CD4-positive, alpha-beta T cell treated with Interleukin-6 at 100 ng/mL for 8 hours (primary cell): ENCODE results near the gene NPAS3.

Experiments
- DNase-seq: peaks from one replicate; pipeline ENCODE4 v3.0.0-alpha.2; 2020; ENCODE audit warnings: mixed read lengths, low spot score

Gene NPAS3

DNA sequence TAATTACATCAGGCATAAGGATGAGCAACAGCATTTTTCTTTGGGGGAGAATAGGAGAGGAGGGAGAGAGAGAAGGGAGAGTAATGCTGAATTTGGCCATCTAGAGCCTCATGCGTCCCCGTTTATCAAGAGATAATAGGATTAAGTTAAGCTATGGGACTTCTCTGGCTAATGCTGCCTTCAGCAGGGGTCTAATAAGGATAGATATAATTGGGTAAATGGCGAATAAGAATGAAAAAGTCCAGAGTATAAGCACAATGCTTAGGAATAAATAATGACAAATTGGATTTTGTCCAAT is 542.2 kb downstream of the NPAS3 start:
- DNase-seq = no peak

DNA sequence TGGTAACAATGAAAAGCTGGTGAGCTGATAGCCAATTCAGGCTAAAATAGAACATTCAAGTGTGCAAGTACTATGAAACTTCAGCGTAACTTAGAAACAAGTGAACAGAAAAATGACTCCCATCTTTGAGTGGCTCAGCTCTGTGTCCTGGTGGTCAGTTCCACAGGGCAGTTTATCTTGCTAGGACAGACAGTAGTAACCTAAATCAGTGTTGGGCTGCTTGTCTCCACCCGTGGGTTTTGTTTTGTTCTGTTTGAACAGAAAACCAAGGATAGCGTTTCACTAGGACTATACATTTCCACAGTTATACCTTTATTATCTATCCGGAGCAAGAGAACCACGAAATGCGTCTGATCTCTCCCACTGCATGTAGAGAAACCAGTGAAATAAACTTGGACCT is 544.4 kb downstream of the NPAS3 start:
- no peak for DNase-seq

DNA sequence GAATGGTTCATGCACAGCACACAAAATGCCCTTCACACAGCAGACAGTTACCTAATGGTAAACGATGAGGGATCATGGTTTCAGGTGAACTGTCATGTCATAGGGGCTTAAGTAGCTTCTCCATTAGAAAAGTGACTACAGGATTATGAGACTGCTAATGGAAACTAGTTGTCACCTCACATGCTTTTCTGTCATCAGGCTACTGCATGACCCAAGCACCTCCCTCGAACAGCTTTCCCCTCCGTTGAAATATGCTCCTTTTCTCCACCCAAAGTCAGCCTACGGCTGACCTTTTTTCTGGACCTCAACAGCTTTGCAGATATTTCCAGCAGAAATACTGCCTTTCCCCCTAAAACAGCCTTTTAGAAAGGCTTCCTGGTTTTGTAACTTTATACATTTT is 544.9 kb downstream of the NPAS3 start:
- DNase-seq = no peak

DNA sequence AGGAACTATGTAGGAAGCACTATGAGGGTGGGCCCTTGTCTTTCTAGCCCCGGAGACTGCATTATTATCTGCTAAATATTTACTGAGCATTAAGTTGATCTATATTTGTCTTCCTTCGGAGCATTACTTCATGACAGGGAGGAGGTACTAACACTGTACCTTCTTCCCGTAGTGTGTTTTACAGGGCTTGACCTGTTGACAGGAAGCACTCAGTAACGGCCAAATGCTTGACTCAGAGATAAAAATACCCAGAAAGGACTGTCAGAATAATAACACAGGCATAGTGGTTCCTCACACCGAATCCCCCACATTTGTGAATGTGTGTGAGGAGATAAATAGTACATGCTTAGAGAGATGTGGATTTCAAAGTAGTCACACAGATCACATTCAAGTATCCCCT is 545.6 kb downstream of the NPAS3 start:
- no peak for DNase-seq

DNA sequence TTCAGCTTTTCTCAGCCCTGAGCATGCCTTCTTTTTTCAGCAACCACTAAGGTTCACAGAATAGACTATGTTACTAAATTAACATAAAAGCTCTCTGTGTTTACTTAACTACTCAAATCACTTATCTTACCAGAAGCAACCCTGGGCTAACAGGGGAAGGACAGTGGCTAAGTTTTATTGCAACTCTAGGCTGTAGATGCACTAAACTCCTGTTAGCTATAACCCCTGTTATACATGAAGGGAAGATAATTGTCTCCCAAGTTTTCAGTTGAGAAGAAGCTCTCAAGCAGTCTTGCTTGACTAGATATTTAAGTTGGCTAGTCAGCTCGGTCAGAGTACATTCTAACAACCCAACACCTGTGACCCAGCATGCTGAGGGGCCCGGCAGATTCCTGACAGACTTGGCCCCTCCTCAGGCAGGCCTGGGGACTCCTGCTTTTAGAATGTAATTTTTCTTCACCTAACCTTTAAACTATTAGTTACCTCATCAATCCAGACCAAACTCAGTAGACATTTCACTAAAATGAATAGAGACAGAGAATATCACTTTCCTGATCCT is 547.7 kb downstream of the NPAS3 start:
- DNase-seq = no peak

DNA sequence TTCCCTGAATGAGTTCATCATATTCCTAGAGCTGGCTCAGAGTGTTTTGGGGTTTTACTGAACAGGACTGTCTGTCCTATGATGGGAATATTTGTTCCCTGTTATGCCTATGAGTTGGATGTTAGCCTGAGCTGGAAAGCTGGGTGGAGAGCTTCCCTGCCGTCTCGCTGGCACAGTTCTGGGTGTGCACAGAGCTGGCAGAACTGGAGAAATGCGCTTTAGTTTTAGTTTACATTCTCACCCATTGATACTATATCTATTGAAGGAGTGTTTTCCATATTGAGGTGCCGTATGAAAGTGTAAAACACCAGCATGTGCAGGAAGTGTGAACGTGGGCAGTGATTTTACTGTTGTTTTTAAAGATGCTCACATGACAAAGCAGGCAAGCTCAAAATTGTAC is 549.9 kb downstream of the NPAS3 start:
- no peak for DNase-seq

DNA sequence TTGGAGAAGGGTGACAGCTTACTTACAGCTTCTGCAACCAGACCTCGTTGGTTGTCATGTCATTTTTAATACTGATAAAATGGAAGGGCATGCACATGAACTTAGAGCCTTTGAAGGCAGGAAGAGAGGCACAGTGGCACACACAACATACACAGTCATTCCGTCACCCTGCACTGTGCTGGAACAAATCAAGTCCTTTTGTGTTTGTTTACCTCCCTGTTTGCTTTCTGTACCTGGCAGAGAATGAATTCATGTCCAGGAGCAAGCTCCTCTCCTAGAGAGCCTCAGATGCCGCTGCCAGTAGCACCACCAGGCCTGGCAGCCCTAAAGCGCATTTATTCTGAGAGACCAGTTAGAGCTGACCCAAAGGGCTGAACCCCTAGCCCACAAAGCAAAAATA is 551.9 kb downstream of the NPAS3 start:
- no peak for DNase-seq

DNA sequence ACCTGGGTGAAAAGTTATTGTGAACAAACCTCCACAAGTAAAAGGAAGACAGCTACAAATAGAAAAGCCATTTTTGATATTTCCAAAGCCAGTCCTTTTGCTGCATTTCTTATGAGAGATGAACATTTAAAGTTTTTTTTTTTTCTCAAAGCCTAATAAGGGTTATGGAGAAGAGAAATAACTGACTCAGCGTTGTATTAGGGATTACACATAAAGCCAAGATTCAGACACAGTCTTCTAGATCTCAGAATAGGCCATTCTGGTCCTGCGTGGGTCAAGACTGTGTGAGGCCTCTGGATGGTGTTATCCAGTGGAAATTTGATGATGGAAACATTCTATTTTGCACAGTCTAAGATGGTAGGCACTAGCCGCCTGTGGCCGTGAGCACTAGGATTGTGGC is 552.4 kb downstream of the NPAS3 start:
- no peak for DNase-seq

DNA sequence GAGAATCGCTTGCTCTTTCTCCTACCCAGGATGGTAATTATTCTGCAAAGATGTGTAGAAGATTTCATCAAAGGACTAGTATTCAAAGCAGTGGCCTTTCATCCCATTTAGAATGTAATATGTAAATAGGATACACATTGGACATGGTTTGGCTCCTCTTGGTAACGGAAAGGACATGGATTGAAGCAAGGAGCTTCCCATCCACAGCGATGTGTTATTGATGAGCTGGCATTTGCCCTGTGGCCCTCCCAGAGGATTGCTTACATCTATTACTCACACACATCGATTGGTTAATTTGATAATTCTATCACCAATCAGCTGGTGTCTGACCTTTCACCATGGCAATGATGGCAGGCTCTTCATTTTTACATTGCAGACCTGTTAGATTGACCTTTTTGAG is 553.8 kb downstream of the NPAS3 start:
- no peak for DNase-seq

DNA sequence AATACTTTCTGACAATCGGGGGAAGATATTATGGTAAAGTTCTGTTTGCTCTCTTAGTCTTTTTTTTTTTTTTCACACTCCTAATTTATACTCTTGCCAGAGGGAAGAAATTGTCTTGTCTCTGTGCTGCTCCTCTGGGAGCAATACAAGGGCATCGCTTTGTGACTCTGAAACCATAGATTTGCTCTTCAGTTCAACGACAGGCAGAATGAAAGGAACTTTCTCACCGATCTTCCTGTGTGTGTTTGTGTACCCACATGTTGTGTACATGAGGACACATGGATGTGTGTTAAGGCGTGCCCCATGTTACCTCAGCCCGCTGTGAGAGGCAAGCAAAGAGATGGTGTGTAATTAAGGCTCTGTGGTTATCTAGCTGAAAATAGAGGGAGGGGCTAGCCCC is 554.6 kb downstream of the NPAS3 start:
- no peak for DNase-seq

DNA sequence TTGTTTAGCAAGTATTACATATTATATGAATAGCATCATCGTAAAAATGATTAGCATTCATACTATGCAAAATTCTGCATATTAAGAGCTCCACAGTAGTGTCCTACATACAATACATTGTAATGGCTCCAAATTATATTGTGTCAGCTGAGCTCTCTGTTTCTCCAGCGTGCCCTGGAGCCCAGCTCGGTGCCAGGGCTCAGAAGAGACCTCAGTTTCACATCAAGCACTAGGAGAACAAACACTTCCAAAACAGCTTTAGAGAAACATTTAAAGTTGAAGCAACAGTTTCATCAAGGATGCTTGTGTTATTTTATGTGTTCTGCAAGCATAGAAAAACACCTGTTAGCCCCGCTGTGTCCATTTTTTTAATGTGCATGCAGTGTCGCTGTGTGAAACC is 555.3 kb downstream of the NPAS3 start:
- DNase-seq = no peak

DNA sequence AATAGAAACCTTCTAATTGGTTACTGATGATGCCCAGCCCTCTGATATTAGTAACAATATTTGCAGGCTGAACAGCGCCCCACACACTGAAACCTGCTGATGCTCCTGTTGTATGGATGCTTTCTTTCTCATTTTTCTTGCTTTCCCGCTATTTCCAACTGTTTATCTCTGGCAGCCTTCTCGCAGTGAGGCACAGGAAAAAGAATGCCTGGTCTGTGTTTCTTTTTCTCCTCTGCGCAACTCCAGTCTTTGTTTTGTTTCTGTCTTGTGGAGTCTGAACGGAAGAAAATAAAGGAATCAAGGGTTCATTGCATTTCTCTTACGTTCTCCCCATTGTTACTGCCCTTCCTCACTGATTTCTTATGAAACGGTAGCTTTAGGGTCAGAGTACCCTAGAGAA is 561.0 kb downstream of the NPAS3 start:
- no peak for DNase-seq

DNA sequence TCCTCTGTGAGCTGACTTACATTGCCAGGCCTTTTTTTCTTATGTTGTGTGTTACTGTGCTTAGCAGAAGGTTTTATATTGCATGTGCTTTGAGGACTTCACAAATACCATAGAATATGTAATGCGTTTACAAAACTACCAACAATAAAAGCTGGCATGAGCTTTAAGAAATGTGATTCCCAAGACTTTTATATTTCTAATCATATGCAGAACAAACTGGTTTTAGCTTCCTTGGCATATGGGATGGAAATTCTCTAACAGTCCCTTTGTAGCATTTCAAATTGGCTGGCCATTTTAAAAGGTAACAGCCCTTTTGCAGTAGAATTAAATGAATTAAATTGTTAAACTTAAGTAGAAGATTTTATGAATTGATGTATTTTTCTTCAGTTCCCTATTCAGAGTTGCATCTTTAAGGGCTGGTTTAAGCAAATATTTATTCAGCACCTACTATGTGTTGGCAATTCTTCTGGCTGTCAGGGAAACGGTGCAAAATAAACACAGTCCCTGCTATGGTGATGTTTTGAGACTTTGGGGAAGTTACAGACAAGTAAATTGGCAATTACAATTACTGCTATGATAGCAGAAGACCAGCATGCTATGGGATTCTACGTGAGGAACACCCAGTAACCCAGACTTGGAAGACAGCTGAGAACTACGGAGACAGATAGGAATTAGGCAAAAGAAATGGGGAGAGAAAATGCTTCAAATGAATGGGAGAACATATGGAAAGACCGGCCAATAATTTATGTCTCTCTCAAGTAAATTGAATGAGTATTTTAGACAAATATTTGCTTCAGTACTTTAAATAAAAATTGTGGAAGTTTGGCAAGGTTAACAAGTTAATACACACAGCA is 565.8 kb downstream of the NPAS3 start:
- DNase-seq = no peak

DNA sequence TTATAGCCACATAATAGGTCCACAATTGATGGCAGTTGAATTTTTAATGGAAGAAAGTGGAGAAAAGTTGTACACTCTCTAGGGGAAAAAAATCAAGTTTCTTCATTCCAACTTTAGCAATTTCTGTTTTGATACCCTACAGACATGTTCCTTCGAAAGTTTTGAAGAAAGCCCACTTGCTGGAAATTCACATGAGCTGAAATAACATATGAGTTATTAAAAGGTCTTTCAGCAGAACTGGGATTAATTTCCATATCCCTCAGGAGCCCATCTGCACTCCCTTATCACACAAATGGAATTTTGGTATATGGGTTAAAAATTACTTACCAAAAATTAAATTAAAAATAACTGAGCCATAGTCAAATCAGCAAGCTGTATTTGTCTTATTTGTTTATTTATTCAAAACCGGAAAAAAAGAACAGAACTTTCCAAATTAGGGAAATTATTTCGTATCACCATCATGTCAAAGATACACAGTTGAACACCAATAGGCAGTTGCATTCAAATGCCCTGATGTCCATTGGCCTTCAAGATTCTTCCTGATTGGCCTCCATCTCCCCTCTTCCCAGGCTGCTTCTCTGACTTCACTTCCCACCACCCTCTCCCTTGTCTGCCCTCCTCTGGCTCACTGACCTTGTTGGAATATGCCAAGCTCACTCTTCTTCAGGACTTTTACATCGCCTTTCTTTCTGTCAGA is 566.7 kb downstream of the NPAS3 start:
- no peak for DNase-seq

DNA sequence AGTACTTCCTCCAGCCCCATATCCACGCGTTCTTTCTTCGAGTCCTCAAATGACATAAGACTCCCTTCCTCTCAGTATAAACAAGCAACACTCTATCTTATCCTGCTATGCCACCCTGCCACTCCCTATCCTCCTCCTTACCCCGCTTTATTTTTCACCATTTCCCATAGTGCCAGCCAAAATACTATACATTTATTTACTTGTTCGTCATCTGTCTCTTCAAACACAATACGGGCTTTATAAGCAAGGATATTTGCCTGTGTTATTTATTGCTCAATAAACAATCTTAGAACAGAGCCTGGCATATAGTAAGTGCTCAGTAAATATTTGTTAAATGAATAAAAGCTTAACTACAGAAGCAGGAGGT is 567.3 kb downstream of the NPAS3 start:
- no peak for DNase-seq

DNA sequence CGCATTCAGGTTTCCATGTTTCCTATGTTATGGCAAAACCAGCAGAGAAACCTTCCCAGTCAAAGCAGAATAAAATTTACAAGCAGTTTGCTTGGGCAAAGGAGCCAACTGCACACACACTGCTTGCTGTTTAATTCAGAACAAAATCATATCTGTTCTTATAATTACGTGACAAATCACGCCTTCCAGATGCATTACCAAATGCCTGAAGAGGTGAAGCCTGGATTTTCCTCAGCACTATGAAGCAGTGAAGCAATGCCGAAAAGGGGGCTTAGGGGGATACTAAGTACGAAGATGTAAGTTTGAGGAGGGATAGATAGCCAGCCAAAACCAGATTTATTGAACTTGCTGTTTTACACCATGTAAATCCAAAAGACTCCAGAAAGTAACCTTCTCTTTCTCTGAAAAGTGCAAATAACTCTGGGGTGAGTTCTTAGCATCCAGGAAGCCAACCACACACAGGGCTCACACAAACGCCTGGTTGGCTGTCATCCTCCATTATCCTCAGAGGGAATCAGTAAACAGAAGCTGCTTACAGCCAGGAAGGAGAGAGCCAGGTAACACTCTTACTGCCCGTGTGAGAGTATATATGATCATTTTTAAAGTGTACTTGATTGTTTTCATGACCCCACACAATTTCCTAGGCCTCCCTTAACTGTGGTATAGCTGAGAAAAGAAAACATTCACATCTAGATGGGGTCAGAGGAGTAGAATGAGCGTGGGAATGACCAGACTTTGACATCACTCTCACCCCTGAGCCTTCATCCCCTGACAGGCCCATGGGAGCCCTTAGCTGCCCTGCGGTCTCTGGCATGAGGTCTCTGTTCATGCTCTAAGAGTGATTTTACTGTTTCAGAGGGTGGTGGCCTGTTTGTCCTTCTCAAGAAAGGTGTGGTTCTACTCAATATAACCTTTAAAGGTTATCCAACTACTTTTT is 569.7 kb downstream of the NPAS3 start:
- no peak for DNase-seq

DNA sequence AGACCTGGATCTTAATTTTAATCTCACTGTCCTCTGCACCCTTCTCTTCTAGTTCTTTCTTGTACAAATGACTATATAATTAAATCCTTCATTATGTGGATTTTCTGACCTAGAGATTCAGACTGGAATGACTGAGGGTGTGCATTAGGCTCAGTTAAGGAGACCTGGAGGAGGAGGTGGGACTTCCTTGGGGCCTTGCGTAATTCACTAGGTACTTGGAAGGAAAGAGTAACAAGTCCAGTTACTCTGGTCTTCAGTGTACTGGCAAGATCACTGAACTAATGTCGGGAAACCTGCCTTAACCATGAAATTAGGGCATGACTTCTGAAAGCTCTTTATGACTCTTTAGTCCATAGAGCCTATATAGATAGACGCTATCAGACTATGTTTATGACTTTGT is 570.8 kb downstream of the NPAS3 start:
- no peak for DNase-seq

DNA sequence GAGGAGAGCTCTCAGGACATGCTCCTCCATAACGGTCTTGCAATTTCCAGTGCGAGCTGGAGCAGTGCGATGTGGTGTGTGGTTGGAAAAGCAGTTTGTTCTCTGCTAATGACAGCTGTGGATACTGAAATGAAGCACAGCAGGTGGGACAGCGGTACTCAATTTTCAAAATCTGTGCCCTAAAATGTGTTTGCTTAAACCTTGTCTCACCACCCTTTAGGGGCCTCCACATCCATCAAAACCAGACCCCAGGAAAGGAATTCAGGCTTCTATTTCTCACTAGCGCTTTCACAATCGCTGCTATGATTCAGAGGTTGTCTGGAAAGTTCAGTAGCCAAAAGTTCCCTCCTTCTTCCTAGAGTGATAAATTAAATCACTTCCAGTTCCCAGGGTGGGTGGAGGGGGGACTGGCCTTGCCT is 571.4 kb downstream of the NPAS3 start:
- DNase-seq = no peak

DNA sequence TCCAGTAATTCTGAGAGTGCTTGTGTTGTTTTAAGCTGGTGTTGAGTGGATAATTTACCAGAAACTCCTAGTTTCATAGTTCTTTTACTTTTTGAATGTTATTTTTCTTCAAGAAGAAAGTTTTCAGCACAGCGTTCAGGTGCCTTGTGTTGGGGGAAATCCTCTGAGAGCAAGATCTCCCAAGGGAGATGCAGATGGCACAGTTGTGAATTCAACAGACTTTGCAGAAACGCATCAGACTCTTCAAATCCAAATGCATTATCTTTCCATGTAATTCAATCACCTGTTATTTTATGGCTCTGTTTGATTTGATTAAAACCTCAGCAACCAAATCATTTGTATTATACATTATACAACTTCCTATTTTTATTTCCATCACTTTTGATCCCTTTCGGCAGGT is 572.3 kb downstream of the NPAS3 start:
- DNase-seq = no peak

DNA sequence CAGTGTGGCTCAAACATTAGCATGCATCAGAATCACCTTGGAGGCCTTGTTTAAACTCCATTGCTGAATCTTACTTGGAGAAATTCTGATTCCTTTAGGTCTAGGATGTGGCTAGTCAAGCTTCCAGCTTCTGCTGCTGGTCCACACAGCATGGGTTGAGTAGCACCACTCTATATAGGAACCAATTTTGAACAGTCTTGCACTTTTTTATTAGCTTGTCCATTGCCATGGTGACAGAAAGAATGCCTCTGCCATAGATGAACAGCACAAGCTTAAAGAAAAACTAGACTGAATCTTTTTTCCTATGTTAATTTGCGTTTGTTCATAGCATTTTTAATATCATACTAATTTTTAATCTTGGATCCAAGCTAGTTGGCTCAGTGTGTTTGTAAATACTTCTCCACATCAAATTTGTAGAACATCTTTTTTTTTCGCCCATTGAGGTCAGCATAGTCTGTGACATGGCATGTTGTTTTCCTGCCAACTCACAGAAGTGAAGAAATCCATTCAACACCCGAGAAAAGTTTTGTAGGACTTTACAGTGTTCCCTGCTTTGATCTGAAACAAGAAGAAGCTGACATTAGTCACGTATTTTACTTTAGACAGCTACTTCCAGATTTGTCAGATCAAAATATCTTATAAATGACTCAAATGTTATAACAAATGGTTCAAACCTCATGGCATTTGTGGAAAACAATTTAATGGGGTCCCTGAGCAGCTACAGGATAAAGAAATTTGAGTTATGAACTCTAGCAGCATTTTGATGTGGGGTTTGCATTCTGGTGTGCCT is 573.4 kb downstream of the NPAS3 start:
- no peak for DNase-seq

DNA sequence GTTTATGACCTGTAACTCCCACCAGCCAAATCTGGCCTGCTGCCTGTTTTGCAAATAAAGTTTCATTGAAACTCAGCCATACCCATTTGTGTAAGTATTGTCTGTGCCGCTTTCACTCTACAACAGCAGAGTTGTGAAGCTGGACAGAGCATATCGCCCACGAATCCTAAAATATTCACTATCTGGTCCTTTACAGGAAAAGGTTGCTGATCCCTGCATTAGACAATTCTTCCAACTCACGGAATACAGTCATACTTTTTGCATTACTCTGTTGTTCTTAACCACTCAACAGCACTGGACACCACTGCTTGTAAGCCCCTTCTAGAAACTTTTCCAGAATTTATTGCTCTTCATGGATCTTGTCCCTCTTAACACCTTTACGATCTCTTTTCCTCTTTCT is 576.8 kb downstream of the NPAS3 start:
- no peak for DNase-seq

DNA sequence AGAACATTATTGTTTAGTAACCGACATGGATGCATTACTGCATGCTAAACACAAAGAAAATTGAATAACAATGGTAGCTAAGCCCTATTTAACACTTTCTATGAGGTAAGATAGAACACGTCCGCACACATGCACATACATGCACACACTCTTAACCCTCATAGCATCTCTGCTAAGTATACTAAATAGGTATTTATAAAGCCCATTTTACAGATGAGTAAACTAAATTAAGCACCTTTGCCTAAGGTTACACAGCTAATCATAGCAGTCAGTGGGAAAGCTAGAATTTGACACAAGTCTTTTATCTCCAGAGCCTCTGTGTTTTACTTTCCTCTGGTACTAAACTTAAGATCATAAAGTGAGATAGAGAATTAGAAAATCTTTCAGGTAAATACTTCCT is 577.2 kb downstream of the NPAS3 start:
- no peak for DNase-seq
